Activated gamma-delta T cell (primary cell): ENCODE measurements around the gene RGS7.

Experiments
- DNase-seq: peaks from one replicate; lab custom pipeline; 2025; lab: John Stamatoyannopoulos, UW

RGS7 gene

GRCh38 chr1:240833075-240833474 is 523.9 kb downstream of the RGS7 start:
- no peak for DNase-seq

GRCh38 chr1:240831922-240832321 is 525.1 kb downstream of the RGS7 start:
- DNase-seq, result no peak

- DNase-seq, result no peak
Observed at GRCh38 chr1:240831191-240831631, 525.8 kb downstream of the RGS7 start.

GRCh38 chr1:240829487-240829886 is 527.5 kb downstream of the RGS7 start:
- no peak for DNase-seq

- DNase-seq, result no peak
Observed at GRCh38 chr1:240827786-240828185, 529.2 kb downstream of the RGS7 start.

- DNase-seq, result no peak
Observed at GRCh38 chr1:240824238-240824637, 532.8 kb downstream of the RGS7 start.

GRCh38 chr1:240823357-240823756 is 533.6 kb downstream of the RGS7 start:
- DNase-seq, result peak; percentile 11

GRCh38 chr1:240821925-240822324 is 535.1 kb downstream of the RGS7 start:
- no peak for DNase-seq

- no peak for DNase-seq
Observed at GRCh38 chr1:240820816-240821215, 536.2 kb downstream of the RGS7 start.

GRCh38 chr1:240816472-240816871 is 540.5 kb downstream of the RGS7 start:
- no peak for DNase-seq

GRCh38 chr1:240813720-240814119 is 543.3 kb downstream of the RGS7 start:
- no peak for DNase-seq

GRCh38 chr1:240811256-240811655 is 545.7 kb downstream of the RGS7 start:
- DNase-seq, result no peak

GRCh38 chr1:240808381-240808780 is 548.6 kb downstream of the RGS7 start:
- no peak for DNase-seq

- DNase-seq, result no peak
Observed at GRCh38 chr1:240806200-240806745, 550.7 kb downstream of the RGS7 start.

GRCh38 chr1:240804475-240804874 is 552.5 kb downstream of the RGS7 start:
- DNase-seq, result no peak

GRCh38 chr1:240803151-240803550 is 553.9 kb downstream of the RGS7 start:
- no peak for DNase-seq

GRCh38 chr1:240802271-240802670 is 554.7 kb downstream of the RGS7 start:
- no peak for DNase-seq

GRCh38 chr1:240801442-240801841 is 555.6 kb downstream of the RGS7 start:
- DNase-seq, result no peak

GRCh38 chr1:240800291-240800690 is 556.7 kb downstream of the RGS7 start:
- no peak for DNase-seq

GRCh38 chr1:240797050-240797449 is 560.0 kb downstream of the RGS7 start:
- no peak for DNase-seq

- DNase-seq, result no peak
Observed at GRCh38 chr1:240794046-240794843, 562.8 kb downstream of the RGS7 start.

- DNase-seq, result no peak
Observed at GRCh38 chr1:240792915-240793529, 564.0 kb downstream of the RGS7 start.

- no peak for DNase-seq
Observed at GRCh38 chr1:240790856-240791255, 566.1 kb downstream of the RGS7 start.
